HEK293 (cell line): ENCODE data around the gene VRK2.

Source experiments
- CTCF ChIA-PET: fragments of 350-600 bp; formaldehyde crosslinking; extraction: SDS; loops from one replicate; lab custom pipeline; 2021; ENCODE audit warnings: antibody characterized with exemption; lab: Yijun Ruan, JAX
- POLR2A ChIA-PET: fragments of 300-600 bp; formaldehyde crosslinking; extraction: SDS; loops from one replicate; lab custom pipeline; 2020; ENCODE audit warnings: antibody characterized with exemption, inconsistent platforms; lab: Yijun Ruan, JAX
- H3K27ac ChIP-seq: fragments of 200-500 bp; sonication (Bioruptor generic); 2 replicates; pipeline ENCODE4 v1.5.1; 2014; ENCODE audit warnings: low read depth, low read length, control low read depth, inconsistent platforms; ENCODE audit errors: extremely low read depth
- H3K36me3 ChIP-seq, 2 experiments: fragments of 200-500 bp in 1 of 2; sonication (Bioruptor generic) in 1 of 2; 1 replicate in 1 of 2; 2 replicates in 1 of 2; pipeline ENCODE4 v1.5.1; 2014 to 2017; ENCODE audit warnings: inconsistent platforms in 2 of 2, low read length in 2 of 2; ENCODE audit not compliant: control insufficient read depth in 2 of 2, insufficient read depth in 1 of 2
- H3K4me1 ChIP-seq: fragments of 200-500 bp; sonication (Bioruptor generic); 2 replicates; pipeline ENCODE4 v1.5.1; 2014; ENCODE audit warnings: mild to moderate bottlenecking, low read length, inconsistent platforms; ENCODE audit not compliant: control insufficient read depth, insufficient read depth
- H3K4me3 ChIP-seq: 2 replicates; pipeline ENCODE4 v1.5.1; 2011; ENCODE audit warnings: low read depth, mild to moderate bottlenecking, control low read depth, low read length, moderate library complexity
- H3K9me3 ChIP-seq: fragments of 200-500 bp; sonication (Bioruptor generic); 2 replicates; pipeline ENCODE4 v1.5.1; 2014; ENCODE audit warnings: low read depth, low read length, inconsistent platforms; ENCODE audit not compliant: control insufficient read depth, insufficient read depth
- GLIS2 ChIP-seq: fragments of 450-650 bp; formaldehyde crosslinking; IDR thresholded peaks from 2 replicates; pipeline ENCODE4 v1.5.1; 2016; ENCODE audit warnings: missing biosample characterization, missing genetic modification characterization
- HIC1 ChIP-seq: fragments of 450-650 bp; formaldehyde crosslinking; IDR thresholded peaks from 2 replicates; pipeline ENCODE4 v1.5.1; 2016; ENCODE audit warnings: missing biosample characterization, missing genetic modification characterization
- HOXD13 ChIP-seq: sonication (generic); formaldehyde crosslinking; IDR thresholded peaks from 2 replicates; pipeline ENCODE4 v1.8.0; 2022; ENCODE audit warnings: missing genetic modification reagents, borderline replicate concordance
- PRDM1 ChIP-seq: fragments of 450-650 bp; formaldehyde crosslinking; IDR thresholded peaks from 2 replicates; pipeline ENCODE4; 2016; ENCODE audit warnings: missing biosample characterization, missing genetic modification characterization
- PRDM10 ChIP-seq: fragments of 450-650 bp; formaldehyde crosslinking; IDR thresholded peaks from 2 replicates; pipeline ENCODE4 v1.5.1; 2016; ENCODE audit warnings: missing biosample characterization, missing genetic modification characterization
- PRDM4 ChIP-seq: fragments of 450-650 bp; formaldehyde crosslinking; IDR thresholded peaks from 2 replicates; pipeline ENCODE4 v1.5.1; 2017; ENCODE audit warnings: missing biosample characterization, missing genetic modification characterization
- TCF7L2 ChIP-seq: IDR thresholded peaks from 2 replicates; pipeline ENCODE4 v1.6.1; 2011; ENCODE audit warnings: low read depth, mild to moderate bottlenecking, inconsistent platforms, low read length, moderate library complexity, borderline replicate concordance
- YY2 ChIP-seq: fragments of 450-650 bp; formaldehyde crosslinking; IDR thresholded peaks from 2 replicates; pipeline ENCODE4 v1.5.1; 2016; ENCODE audit warnings: missing biosample characterization, missing genetic modification characterization
- ZBTB48 ChIP-seq: fragments of 450-650 bp; formaldehyde crosslinking; IDR thresholded peaks from 2 replicates; pipeline ENCODE4 v1.5.1; 2016; ENCODE audit warnings: missing biosample characterization, missing genetic modification characterization
- ZBTB8A ChIP-seq: fragments of 450-650 bp; formaldehyde crosslinking; IDR thresholded peaks from 2 replicates; pipeline ENCODE4 v1.5.1; 2016; ENCODE audit warnings: missing biosample characterization, missing genetic modification characterization
- ZIC2 ChIP-seq: fragments of 450-650 bp; formaldehyde crosslinking; IDR thresholded peaks from 2 replicates; pipeline ENCODE4 v1.5.1; 2016; ENCODE audit warnings: missing biosample characterization, missing genetic modification characterization
- ZNF174 ChIP-seq: fragments of 450-650 bp; formaldehyde crosslinking; IDR thresholded peaks from 2 replicates; pipeline ENCODE4 v1.5.0; 2017; ENCODE audit warnings: missing biosample characterization, mild to moderate bottlenecking, missing genetic modification characterization
- ZNF211 ChIP-seq: fragments of 450-650 bp; formaldehyde crosslinking; IDR thresholded peaks from 2 replicates; pipeline ENCODE4 v1.5.1; 2016; ENCODE audit warnings: low read depth, missing biosample characterization, missing genetic modification characterization
- ZNF221 ChIP-seq: fragments of 450-650 bp; formaldehyde crosslinking; IDR thresholded peaks from 2 replicates; pipeline ENCODE4 v1.5.1; 2017; ENCODE audit warnings: missing biosample characterization, missing genetic modification characterization, borderline replicate concordance
- ZNF223 ChIP-seq: fragments of 450-650 bp; formaldehyde crosslinking; IDR thresholded peaks from 2 replicates; pipeline ENCODE4 v1.5.1; 2016; ENCODE audit warnings: missing biosample characterization, missing genetic modification characterization
- ZNF266 ChIP-seq: fragments of 450-650 bp; formaldehyde crosslinking; IDR thresholded peaks from 2 replicates; pipeline ENCODE4 v1.5.1; 2016; ENCODE audit warnings: missing biosample characterization, missing genetic modification characterization, low read depth
- ZNF354C ChIP-seq: fragments of 450-650 bp; formaldehyde crosslinking; IDR thresholded peaks from 2 replicates; pipeline ENCODE4 v1.5.1; 2016; ENCODE audit warnings: missing biosample characterization, missing genetic modification characterization, low read depth, borderline replicate concordance
- ZNF398 ChIP-seq: fragments of 450-650 bp; formaldehyde crosslinking; IDR thresholded peaks from 2 replicates; pipeline ENCODE4 v1.5.1; 2017; ENCODE audit warnings: missing biosample characterization, missing genetic modification characterization
- ZNF560 ChIP-seq: fragments of 450-650 bp; formaldehyde crosslinking; IDR thresholded peaks from 2 replicates; pipeline ENCODE4 v1.5.1; 2017; ENCODE audit warnings: missing biosample characterization, missing genetic modification characterization, borderline replicate concordance
- ZNF600 ChIP-seq: fragments of 450-650 bp; formaldehyde crosslinking; IDR thresholded peaks from 2 replicates; pipeline ENCODE4 v1.5.1; 2016; ENCODE audit warnings: missing biosample characterization, missing genetic modification characterization
- ZNF645 ChIP-seq: fragments of 450-650 bp; formaldehyde crosslinking; IDR thresholded peaks from 2 replicates; pipeline ENCODE4; 2016; ENCODE audit warnings: missing biosample characterization, missing genetic modification characterization
- ZNF670 ChIP-seq: fragments of 450-650 bp; formaldehyde crosslinking; IDR thresholded peaks from 2 replicates; pipeline ENCODE4 v1.5.1; 2016; ENCODE audit warnings: missing biosample characterization, missing genetic modification characterization, low read depth
- ZNF692 ChIP-seq: fragments of 450-650 bp; formaldehyde crosslinking; IDR thresholded peaks from 2 replicates; pipeline ENCODE4 v1.5.1; 2016; ENCODE audit warnings: missing biosample characterization, missing genetic modification characterization

Gene VRK2

GRCh38 chr2:58057707-58058530 is 11.3 kb downstream of the VRK2 start (continued):
- TF ChIP-seq PRDM4 (no peak), ZNF645 (tag by site-specific recombination) (no peak), ZNF692 (tag by site-specific recombination) (no peak), ZBTB48 (tag by site-specific recombination) (no peak)
- TF ChIP-seq, all 188 proteins: peak for 0

- ChIA-PET CTCF (no interaction called here), POLR2A (no interaction called here)
- TF ChIP-seq ZNF221 (tag by site-specific recombination), result no peak
- no peak for TF ChIP-seq ZNF223 (tag by site-specific recombination)
- TF ChIP-seq YY2 (tag by site-specific recombination), result no peak
- TF ChIP-seq ZNF560, result no peak
- no peak for TF ChIP-seq ZNF354C (tag by site-specific recombination)
- no peak for TF ChIP-seq ZIC2
- TF ChIP-seq HOXD13 (CRISPR knock-in tag), result no peak
- TF ChIP-seq ZNF600 (tag by site-specific recombination), result no peak
- no peak for TF ChIP-seq ZNF211
- TF ChIP-seq ZNF670 (tag by site-specific recombination), result no peak
- TF ChIP-seq HIC1, result no peak
- TF ChIP-seq ZBTB8A (tag by site-specific recombination), result no peak
- no peak for TF ChIP-seq PRDM1
- TF ChIP-seq TCF7L2, result no peak
- no peak for TF ChIP-seq PRDM10
- TF ChIP-seq ZNF266, result no peak
- no peak for TF ChIP-seq ZNF174 (tag by site-specific recombination)
- no peak for TF ChIP-seq GLIS2 (tag by site-specific recombination)
- no peak for TF ChIP-seq ZNF398 (tag by site-specific recombination)
- no peaks in the 10 kb centered on the region for H3K4me1 ChIP-seq
- H3K36me3 ChIP-seq, result peaks cover 3 to 4% of the 10 kb centered on the region in 2 experiments; a peak in 2 of 3 replicates
- no peak overlapping the region for H3K27ac ChIP-seq
- H3K9me3 ChIP-seq, result no peaks in the 10 kb centered on the region
- no peak overlapping the region for H3K4me3 ChIP-seq
These were observed 17.0 kb downstream of the VRK2 start for GRCh38 chr2:58063641-58064040.
